Activated T-cell treated with anti-CD3 and anti-CD28 coated beads for 1 hour (primary cell): ENCODE data around the gene NDUFS2.
A peak's percentile ranks its signal among the peaks of the same experiment; 100 is the strongest.

ENCODE experiments used
- DNase-seq: peaks from one replicate; pipeline ENCODE4 v3.0.0-alpha.2; 2020; ENCODE audit warnings: low read depth

The NDUFS2 gene

GRCh38 chr1:161201836-161202712 is at the start of gene NDUFS2:
NDUFS2 (plus strand) TSS chr1:161202367; CDS start chr1:161202386, 19 bp downstream.
- peak; percentile 88 for DNase-seq

- no peak for DNase-seq
These were observed 49.0 kb upstream of the NDUFS2 start for GRCh38 chr1:161153176-161153575.

- peak; percentile 68 for DNase-seq
These were observed 48.4 kb upstream of the NDUFS2 start, which contains the start of gene UFC1 for GRCh38 chr1:161153682-161154337. UFC1 (plus strand) TSS chr1:161153978; CDS start chr1:161153998, 20 bp downstream.

- no peak for DNase-seq
These were observed 44.3 kb upstream of the NDUFS2 start for GRCh38 chr1:161157867-161158266.

- no peak for DNase-seq
These were observed 43.7 kb upstream of the NDUFS2 start for GRCh38 chr1:161158316-161159010.

GRCh38 chr1:161159087-161159912 is 42.9 kb upstream of the NDUFS2 start, which contains the start of gene USP21:
USP21 (plus strand) TSS chr1:161159500; CDS start chr1:161160641, 1,141 bp downstream.
- peak; percentile 90 for DNase-seq

- no peak for DNase-seq
These were observed 42.3 kb upstream of the NDUFS2 start for GRCh38 chr1:161159913-161160243.

- DNase-seq: no peak
These were observed 41.5 kb upstream of the NDUFS2 start for GRCh38 chr1:161160671-161161145.

GRCh38 chr1:161161652-161162051 is 40.5 kb upstream of the NDUFS2 start:
- no peak for DNase-seq

GRCh38 chr1:161162052-161162451 is 40.1 kb upstream of the NDUFS2 start:
- no peak for DNase-seq

- no peak for DNase-seq
These were observed 39.4 kb upstream of the NDUFS2 start for GRCh38 chr1:161162806-161163205.

- DNase-seq: no peak
These were observed 38.4 kb upstream of the NDUFS2 start for GRCh38 chr1:161163793-161164192.

GRCh38 chr1:161164901-161165610 is 37.1 kb upstream of the NDUFS2 start:
- no peak for DNase-seq

- DNase-seq: peak; percentile 83
These were observed 36.2 kb upstream of the NDUFS2 start, which contains the start of gene PPOX for GRCh38 chr1:161165742-161166668. PPOX (plus strand) TSS chr1:161166426; CDS start chr1:161166848, 422 bp downstream.

GRCh38 chr1:161166669-161167548 is 35.3 kb upstream of the NDUFS2 start:
- no peak for DNase-seq

- DNase-seq: no peak
These were observed 33.3 kb upstream of the NDUFS2 start for GRCh38 chr1:161168906-161169305.

- DNase-seq: no peak
These were observed 31.0 kb upstream of the NDUFS2 start for GRCh38 chr1:161171191-161171590.

- DNase-seq: no peak
These were observed 30.5 kb upstream of the NDUFS2 start for GRCh38 chr1:161171696-161172095.

GRCh38 chr1:161172349-161172748 is 29.8 kb upstream of the NDUFS2 start:
- no peak for DNase-seq
